CMK (cell line): ENCODE data around the gene IGFL3.
"Not testable (repeated sequence)": the region's sequence is repeated elsewhere in the genome, so short reads cannot be mapped to it uniquely, and the experiment has no call there.

Experiments
- DNase-seq: peaks from one replicate; pipeline ENCODE4 v3.0.0-alpha.2; 2010; ENCODE audit warnings: low read depth

IGFL3 gene

GRCh38 chr19:46125447-46125846, 959 bp upstream of the IGFL3 start:
- DNase-seq = no peak

- DNase-seq = no peak
These were observed 6.4 kb downstream of the IGFL3 start for GRCh38 chr19:46118136-46118535.

- DNase-seq = no peak
These were observed 8.4 kb downstream of the IGFL3 start for GRCh38 chr19:46116121-46116520.

GRCh38 chr19:46115396-46116106, 8.9 kb downstream of the IGFL3 start:
- DNase-seq = no peak

GRCh38 chr19:46113726-46114125, 10.8 kb downstream of the IGFL3 start:
- no peak for DNase-seq

GRCh38 chr19:46112527-46112926, 12.0 kb downstream of the IGFL3 start:
- no peak for DNase-seq

- no peak for DNase-seq
These were observed 13.1 kb downstream of the IGFL3 start for GRCh38 chr19:46111376-46111775.

- no peak for DNase-seq
These were observed 14.6 kb downstream of the IGFL3 start for GRCh38 chr19:46109876-46110275.

- DNase-seq = no peak
These were observed 17.1 kb downstream of the IGFL3 start for GRCh38 chr19:46107371-46107770.

GRCh38 chr19:46102333-46102732, 22.2 kb downstream of the IGFL3 start:
- not testable (repeated sequence) for DNase-seq

GRCh38 chr19:46101293-46101692, 23.2 kb downstream of the IGFL3 start:
- DNase-seq = no peak

- no peak for DNase-seq
These were observed 24.1 kb downstream of the IGFL3 start for GRCh38 chr19:46100344-46100743.

GRCh38 chr19:46090444-46090843, 34.0 kb downstream of the IGFL3 start:
- no peak for DNase-seq

- no peak for DNase-seq
These were observed 35.1 kb downstream of the IGFL3 start for GRCh38 chr19:46089432-46089831.

- no peak for DNase-seq
These were observed 36.4 kb downstream of the IGFL3 start for GRCh38 chr19:46088101-46088500.

- DNase-seq = no peak
These were observed 38.6 kb downstream of the IGFL3 start for GRCh38 chr19:46085888-46086287.

GRCh38 chr19:46082728-46083050, 41.8 kb downstream of the IGFL3 start:
- no peak for DNase-seq

GRCh38 chr19:46081928-46082727, 42.4 kb downstream of the IGFL3 start:
- peak; percentile 15 for DNase-seq

GRCh38 chr19:46080561-46080960, 43.9 kb downstream of the IGFL3 start:
- no peak for DNase-seq

- no peak for DNase-seq
These were observed 44.9 kb downstream of the IGFL3 start for GRCh38 chr19:46079576-46079975.

GRCh38 chr19:46078573-46079332, 45.7 kb downstream of the IGFL3 start:
- not testable (repeated sequence) for DNase-seq

GRCh38 chr19:46077815-46078167, 46.7 kb downstream of the IGFL3 start:
- DNase-seq = no peak
